ENCODE measurements around the gene IFRD2.

Gene IFRD2

DNA sequence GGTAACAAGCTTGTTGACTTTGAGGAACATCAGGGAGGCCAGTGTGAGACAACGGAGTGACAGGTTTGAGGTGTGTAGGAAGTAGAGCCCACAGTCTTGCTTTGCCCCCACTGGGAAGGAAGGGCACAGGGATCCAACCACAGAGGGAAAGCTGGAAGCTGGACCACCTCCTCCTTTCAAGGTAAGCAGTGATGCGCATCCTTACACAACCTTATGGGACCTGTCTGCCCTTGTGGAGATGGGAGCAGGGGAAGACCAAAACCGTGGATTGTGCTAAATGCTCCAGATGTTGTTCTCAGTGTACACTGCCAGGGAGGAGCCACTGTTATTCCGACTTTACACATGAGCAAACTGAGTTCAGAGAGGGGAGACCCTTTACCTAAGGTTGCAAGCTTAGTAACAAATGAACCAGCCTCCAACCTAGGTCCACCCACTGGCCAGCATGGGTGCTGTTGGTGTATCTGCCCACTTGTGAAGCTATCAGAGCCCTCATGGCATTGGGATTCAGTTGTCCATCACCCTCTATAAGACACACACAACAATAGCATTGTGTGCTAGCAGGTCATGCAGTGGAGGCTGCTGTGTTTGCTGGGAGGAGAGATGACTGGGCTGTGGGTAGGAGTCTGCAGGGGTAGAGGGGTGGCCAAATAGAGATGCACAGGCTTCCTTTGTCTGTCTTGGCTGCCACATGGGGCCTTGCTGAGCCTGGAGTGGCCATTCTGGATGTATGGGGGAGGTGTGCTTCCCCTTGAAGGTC lies 13.9 kb downstream of the IFRD2 start:
- H3K4me3 ChIP-seq (ENCODE audit: low read depth, low read length) = no peak overlapping the region
- TF ChIP-seq, protein P1, sequence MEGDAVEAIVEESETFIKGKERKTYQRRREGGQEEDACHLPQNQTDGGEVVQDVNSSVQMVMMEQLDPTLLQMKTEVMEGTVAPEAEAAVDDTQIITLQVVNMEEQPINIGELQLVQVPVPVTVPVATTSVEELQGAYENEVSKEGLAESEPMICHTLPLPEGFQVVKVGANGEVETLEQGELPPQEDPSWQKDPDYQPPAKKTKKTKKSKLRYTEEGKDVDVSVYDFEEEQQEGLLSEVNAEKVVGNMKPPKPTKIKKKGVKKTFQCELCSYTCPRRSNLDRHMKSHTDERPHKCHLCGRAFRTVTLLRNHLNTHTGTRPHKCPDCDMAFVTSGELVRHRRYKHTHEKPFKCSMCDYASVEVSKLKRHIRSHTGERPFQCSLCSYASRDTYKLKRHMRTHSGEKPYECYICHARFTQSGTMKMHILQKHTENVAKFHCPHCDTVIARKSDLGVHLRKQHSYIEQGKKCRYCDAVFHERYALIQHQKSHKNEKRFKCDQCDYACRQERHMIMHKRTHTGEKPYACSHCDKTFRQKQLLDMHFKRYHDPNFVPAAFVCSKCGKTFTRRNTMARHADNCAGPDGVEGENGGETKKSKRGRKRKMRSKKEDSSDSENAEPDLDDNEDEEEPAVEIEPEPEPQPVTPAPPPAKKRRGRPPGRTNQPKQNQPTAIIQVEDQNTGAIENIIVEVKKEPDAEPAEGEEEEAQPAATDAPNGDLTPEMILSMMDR (conservative IDR thresholded peaks at IDR 0.05; ENCODE audit: low read depth, low read length) = no peak
- no peak for DNase-seq (ENCODE audit: low read depth)

DNA sequence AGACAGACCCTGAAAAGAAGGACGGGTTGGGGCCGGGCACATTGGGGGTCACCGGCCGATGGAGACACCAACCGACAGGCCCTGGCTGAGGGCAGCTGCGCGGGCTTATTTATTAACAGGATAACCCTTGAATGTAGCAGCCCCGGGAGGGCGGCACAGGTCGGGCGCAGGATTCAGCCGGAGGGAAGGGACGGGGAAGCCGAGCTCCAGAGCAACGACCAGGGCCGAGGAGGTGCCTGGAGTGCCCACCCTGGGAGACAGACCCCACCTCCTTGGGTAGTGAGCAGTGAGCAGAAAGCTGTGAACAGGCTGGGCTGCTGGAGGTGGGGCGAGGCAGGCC lies 15.5 kb downstream of the IFRD2 start:
- TF ChIP-seq, protein P1 (conservative IDR thresholded peaks at IDR 0.05; ENCODE audit: low read depth, low read length) = no peak
- no peak for DNase-seq (ENCODE audit: low read depth)
- no peak overlapping the region for H3K4me3 ChIP-seq (ENCODE audit: low read depth, low read length)

DNA sequence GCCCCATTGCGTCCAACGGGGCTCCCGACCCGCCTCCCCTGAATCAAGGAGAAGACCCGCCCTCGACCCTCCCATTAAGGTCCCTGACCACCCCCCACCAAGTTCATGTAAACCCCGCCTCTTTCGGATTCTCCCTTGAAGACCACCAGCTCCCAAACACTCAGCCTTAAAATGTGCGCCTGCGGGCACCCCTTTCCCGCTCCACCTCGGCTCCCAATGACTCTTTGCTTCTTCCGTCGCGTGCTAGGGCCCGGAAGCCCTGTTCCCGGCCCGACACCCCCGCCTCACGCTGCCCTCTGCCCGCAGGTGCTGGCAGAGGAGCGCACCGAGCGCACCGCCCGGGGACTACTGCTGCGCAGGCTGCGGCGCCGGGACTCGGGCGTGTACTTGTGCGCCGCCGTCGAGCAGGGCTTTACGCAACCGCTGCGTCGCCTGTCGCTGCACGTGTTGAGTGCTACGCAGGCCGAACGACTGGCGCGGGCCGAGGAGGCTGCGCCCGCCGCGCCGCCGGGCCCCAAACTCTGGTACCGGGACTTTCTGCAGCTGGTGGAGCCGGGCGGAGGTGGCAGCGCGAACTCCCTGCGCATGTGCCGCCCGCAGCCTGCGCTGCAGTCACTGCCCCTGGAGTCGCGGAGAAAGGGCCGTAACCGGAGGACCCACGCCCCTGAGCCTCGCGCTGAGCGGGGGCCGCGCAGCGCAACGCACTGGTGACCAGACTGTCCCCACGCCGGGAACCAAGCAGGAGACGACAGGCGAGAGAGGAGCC lies 16.1 kb downstream of the IFRD2 start:
- TF ChIP-seq, protein P1 (conservative IDR thresholded peaks at IDR 0.05; ENCODE audit: low read depth, low read length) = no peak
- no peak overlapping the region for H3K4me3 ChIP-seq (ENCODE audit: low read depth, low read length)
- no peak for DNase-seq (ENCODE audit: low read depth)

DNA sequence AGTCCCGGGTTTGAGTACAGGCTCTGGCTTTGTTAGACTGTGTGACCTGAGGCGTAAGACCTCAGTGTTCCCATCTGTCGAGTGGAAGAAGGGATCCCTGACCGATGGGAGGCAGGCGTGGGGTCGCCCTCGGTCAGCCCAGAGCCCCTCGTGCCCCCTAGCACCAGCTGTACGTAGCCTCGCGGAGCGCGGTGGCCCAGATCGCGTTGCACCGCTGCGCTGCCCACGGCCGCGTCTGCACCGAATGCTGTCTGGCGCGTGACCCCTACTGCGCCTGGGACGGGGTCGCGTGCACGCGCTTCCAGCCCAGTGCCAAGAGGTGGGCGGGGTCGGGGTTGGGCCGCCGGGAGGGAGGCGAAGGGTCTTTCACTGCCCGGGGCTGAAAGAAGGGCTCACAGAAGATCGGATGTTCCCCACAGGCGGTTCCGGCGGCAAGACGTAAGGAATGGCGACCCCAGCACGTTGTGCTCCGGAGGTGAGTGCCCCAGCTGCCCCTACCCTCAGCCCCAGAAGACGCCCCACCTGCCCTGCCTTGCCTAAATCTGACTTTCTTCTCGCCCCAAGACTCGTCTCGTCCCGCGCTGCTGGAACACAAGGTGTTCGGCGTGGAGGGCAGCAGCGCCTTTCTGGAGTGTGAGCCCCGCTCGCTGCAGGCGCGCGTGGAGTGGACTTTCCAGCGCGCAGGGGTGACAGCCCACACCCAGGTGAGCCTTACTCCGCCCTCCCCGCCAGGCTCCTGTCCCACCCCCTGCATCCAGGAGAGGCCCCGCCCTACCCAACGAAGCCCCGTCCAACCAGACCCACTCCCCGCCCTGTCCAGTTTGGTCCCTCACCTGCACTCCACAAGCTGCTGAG lies 16.9 kb downstream of the IFRD2 start:
- TF ChIP-seq, protein P1 (conservative IDR thresholded peaks at IDR 0.05; ENCODE audit: low read depth, low read length) = no peak
- no peak overlapping the region for H3K4me3 ChIP-seq (ENCODE audit: low read depth, low read length)
- DNase-seq (ENCODE audit: low read depth) = no peak

DNA sequence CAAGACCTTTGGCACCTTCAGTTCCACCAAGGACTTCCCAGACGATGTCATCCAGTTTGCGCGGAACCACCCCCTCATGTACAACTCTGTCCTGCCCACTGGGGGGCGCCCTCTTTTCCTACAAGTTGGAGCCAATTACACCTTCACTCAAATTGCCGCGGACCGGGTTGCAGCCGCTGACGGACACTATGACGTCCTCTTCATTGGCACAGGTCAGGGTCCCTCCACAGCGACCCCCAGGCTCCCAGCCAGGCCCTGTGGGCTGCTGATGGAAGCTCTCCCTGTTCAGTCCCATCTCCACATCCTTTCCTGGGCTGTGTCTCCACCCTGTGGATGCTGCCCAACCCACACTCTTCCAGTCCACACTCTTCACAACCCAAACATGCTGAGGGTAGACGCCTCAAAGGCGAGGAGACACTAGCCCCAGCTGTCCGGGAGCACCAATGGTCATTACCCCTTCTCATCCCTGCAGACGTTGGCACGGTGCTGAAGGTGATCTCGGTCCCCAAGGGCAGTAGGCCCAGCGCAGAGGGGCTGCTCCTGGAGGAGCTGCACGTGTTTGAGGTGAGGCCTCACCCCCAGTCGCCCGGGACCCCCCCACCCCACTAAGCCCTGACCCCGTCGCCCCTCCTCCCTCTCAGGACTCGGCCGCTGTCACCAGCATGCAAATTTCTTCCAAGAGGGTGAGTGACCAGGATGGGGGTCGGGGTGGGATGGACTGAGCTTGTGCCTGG lies 17.7 kb downstream of the IFRD2 start:
- DNase-seq (ENCODE audit: low read depth) = peak; percentile 60
- TF ChIP-seq, protein P1 (conservative IDR thresholded peaks at IDR 0.05; ENCODE audit: low read depth, low read length) = peak; percentile 72
- no peak overlapping the region for H3K4me3 ChIP-seq (ENCODE audit: low read depth, low read length)

DNA sequence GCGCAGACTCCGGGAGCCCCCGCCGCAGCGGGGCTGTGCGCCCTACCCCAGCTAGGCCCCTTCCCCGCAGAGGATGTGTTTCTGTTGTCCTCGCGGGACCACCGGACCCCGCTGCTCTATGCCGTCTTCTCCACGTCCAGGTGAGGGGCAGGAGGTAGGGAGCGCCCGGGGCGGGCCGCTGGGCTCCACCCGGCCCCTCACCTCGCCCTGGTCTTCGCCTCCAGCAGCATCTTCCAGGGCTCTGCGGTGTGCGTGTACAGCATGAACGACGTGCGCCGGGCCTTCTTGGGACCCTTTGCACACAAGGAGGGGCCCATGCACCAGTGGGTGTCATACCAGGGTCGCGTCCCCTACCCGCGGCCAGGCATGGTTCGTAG lies 18.6 kb downstream of the IFRD2 start:
- no peak for DNase-seq (ENCODE audit: low read depth)
- H3K4me3 ChIP-seq (ENCODE audit: low read depth, low read length) = no peak overlapping the region
- TF ChIP-seq, protein P1 (conservative IDR thresholded peaks at IDR 0.05; ENCODE audit: low read depth, low read length) = no peak
